HG03378 (cell line): ENCODE data around the gene TENT4A.

Experiments used
- ATAC-seq: cut with Tn5 transposase; IDR thresholded peaks from one replicate; pipeline ENCODE4 v1.9.1; 2021; ENCODE audit warnings: mild to moderate bottlenecking, moderate library complexity; ENCODE audit not compliant: unreplicated experiment

TENT4A gene

DNA sequence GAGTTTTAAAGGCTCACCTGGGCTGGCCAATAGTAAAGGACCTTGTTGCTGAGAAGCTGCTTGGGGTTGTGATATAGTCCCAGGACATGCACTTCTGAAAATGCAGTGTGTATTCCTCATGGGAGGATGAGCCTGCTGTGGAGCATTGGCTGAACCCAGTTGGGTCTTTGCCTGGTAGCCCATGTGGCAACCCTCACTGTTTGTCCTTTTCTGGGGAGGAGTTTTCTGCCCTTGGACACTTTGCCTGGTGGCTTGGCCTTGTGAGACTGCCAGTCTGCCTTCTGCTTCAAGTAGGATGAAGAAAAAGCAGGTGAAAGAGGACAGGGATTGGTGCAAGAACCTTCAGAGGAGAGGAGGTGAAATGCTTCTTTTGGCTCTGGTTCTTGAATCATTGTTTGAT, 4.0 kb downstream of the TENT4A start:
- no peak for ATAC-seq

DNA sequence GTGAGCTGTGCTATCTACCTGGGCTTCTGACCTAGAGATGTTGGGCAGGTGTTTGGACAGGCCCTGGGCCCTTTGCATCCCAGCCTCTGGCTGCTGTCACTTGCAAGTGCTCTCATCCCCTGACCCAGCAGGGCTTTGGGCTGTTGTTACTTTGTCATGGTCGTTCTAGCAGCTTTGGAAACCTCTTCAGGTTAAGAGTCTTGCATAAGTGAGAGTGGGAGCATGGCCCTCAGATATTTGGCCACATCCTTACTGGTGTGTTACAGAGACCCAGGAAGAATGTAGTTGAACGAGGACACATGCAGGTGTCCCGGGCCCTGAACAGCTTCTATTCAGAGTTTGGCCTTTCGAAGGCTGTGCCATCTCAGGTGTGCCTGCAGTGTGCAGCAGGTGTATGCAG, 4.5 kb downstream of the TENT4A start:
- no peak for ATAC-seq

DNA sequence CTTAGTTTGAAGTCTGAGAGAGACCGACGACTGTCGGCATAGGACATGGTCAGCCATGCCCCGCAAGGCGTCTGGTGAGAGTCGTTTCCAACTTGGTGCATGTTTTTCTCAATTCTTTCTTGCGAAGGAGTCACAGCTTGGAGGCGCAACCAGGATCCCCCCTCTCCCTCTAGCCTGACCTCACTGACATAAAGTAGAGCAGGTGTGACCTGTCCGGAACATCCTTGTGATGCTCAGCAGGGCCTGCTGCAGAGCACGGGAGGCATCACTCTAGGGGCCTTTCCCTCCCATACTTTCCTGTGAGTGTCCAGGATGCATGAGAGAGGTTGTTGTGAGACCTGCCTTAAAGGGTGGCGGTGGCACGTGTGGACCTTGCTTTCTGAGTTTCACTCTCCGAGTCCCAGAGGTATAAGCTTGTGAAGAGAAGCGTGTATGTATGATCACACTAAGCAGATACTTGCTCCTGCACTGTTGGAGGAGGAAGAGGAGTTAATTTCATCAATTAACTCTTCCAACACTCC, 5.0 kb downstream of the TENT4A start:
- ATAC-seq, result no peak

DNA sequence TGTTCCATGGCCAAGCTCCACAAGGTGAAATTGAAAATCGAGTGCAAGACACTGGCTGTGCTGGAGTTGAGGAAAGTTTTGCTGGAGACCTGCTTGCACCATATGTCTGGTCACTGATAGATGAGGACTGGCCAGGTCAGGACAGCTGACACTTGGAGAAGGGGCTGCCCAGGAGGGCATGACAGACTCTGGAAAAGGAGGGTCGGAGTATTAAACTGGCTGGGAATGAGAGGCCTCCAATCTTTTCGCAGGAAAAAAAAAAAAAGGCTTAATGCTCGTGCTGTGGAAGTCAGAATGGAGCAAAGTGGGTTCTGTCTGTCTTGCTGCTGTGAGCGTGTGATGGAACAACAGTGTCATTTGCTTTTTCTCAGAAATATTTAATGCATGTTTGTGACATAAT, 5.5 kb downstream of the TENT4A start:
- ATAC-seq, result no peak

DNA sequence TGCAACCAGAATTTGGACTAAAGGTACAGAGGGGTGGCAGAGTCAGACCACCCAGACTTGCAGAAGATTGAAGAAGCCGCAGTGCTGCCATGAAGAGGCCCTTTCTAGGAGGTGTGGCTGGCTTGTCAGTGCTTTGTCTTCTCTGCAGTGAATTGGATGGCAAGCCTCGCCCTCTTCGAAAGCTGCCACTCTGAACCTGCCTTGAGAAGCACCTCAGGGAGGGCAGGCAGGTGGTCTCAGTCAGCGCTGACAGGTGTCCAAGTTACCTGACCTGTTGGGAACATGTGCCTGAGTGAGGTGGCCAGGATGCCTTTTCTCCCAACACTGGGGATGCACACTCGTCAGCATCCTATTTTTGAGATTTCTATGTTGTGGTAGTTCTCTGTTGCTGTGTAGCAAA, 6.2 kb downstream of the TENT4A start:
- ATAC-seq, result no peak

DNA sequence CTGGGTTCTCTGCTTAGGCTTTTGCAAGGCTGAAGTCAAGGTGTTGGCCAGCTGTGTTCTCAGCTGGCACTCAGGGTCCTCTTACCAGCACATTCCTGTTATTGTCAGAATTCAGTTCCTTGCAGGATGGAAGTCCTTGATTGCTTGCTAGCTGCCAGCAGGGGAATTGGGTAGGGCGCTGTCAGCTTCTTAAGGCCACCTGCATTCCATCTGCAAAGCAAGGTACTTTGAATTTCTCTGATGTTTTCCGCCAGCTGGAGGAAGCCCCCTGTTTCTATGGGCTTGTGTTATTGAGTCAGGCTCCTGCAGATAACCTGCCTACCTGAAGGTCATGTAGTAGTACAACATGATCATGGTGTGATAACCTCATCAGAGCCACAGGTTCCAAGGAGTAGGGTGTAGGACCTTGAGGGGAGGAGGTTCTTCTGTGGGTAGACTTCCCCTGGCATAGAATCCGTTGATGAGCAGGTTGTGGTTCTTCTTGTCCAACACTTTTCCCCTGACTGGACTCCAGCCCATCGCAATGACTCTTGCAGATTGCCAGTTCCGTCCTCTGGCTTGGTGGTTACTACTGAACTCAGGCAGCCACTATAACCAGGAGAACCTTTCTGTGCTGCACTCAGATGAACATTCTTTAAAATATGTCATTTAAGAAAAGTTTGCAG, 6.8 kb downstream of the TENT4A start:
- ATAC-seq, result no peak

GRCh38 chr5:6720561-6720921, 7.3 kb downstream of the TENT4A start:
- no peak for ATAC-seq

- ATAC-seq, result no peak
These were observed 8.2 kb downstream of the TENT4A start for GRCh38 chr5:6721442-6721841.

GRCh38 chr5:6722015-6722414, 8.8 kb downstream of the TENT4A start:
- ATAC-seq, result peak; percentile 36

DNA sequence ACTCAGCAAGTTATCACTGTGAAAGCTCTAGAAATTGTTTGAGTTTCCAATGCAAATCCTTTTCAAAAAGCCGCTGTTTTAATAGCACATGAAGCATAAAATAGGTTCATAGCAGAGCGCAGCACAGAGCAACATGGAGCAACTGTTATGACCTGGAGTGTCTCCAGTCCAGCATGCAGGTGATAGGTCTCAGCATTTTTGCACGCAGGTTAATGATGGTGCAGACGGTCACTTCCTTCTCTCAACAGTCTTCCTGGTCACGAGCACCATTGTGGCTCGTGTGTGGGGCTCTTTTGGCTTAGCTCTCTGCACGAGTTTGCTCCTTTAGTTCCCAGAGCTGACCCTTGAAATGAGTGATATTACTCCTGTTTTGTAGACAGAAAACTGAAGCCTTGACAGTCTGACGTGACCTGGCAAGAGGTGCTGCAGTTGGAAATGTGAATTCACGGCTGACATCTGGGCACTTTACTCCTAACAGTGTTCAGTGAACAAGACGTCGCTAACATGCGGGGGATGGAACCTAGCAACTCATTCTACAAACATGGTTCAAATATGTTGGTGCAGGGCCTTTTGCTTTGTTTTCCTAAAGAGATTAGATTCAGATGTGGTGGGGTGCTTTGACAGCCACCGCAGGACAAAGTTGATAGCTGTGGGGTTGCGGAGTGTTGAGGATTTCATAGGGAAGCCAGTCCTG, 10.0 kb downstream of the TENT4A start:
- no peak for ATAC-seq

- no peak for ATAC-seq
These were observed 10.6 kb downstream of the TENT4A start for GRCh38 chr5:6723816-6724300.

GRCh38 chr5:6724321-6724929, 11.2 kb downstream of the TENT4A start:
- ATAC-seq, result no peak

GRCh38 chr5:6725421-6725820, 12.2 kb downstream of the TENT4A start:
- no peak for ATAC-seq

GRCh38 chr5:6726006-6726405, 12.8 kb downstream of the TENT4A start:
- no peak for ATAC-seq

DNA sequence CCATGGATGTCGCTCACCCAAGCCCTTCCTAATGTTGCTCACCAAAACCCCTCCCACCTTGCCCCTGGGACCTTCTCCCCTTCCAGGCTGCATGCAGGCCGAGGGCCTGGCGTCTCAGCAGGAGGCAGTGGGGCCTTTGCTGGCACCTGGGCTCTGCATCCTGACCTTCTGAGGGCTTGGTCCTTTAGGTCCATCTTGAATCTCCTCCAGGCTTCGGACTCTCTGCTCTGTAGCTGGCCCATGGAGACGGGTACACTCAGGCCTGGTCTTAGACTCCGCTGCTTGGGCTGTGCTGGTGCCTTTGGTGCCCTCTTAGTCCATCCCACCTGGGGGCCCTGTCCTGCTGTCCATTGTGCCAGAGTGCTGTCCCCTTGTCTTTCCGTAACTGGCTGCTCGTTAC, 14.0 kb downstream of the TENT4A start:
- ATAC-seq, result no peak

GRCh38 chr5:6728011-6728794, 15.0 kb downstream of the TENT4A start:
- peak; percentile 96 for ATAC-seq

GRCh38 chr5:6728795-6729183, 15.6 kb downstream of the TENT4A start:
- no peak for ATAC-seq

GRCh38 chr5:6729386-6730310, 16.4 kb downstream of the TENT4A start:
- no peak for ATAC-seq

- no peak for ATAC-seq
These were observed 17.2 kb downstream of the TENT4A start for GRCh38 chr5:6730407-6730806.

DNA sequence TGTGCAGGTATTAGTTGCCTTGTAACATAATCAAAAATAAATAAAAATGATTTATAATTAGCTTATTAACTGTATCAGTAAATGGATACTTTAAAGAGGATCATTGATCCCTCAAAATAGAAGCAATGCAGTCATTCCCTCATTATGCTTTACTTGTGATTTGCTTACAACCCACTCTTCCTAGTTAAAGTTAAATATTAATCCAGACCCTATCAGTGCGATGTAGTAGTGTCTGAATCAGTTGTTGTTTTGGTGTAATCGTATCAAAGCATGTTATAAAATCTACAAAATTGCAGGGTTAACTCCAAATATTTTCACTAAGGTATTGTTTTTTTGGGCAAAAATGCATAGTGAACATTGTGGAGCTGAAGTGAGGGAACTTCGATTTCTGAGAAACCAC, 17.6 kb downstream of the TENT4A start:
- ATAC-seq, result no peak
